NCI-H1694 treated with DMSO at 0.1 percent for 48 hours (cell line): Measurements from ENCODE around the gene BLACAT1.

Experiments
- DNase-seq: peaks from one replicate; lab custom pipeline; 2025; lab: John Stamatoyannopoulos, UW

The BLACAT1 gene

GRCh38 chr1:205456868-205457745 is 1.3 kb upstream of the BLACAT1 start:
- DNase-seq: no peak

- no peak for DNase-seq
Observed at GRCh38 chr1:205456383-205456867, 580 bp upstream of the BLACAT1 start.

GRCh38 chr1:205454903-205455335 is 926 bp downstream of the BLACAT1 start:
- no peak for DNase-seq

- no peak for DNase-seq
Observed at GRCh38 chr1:205453466-205453865, 2.4 kb downstream of the BLACAT1 start.

- DNase-seq: no peak
Observed at GRCh38 chr1:205452933-205453332, 2.9 kb downstream of the BLACAT1 start.

- no peak for DNase-seq
Observed at GRCh38 chr1:205452364-205452763, 3.5 kb downstream of the BLACAT1 start.

- no peak for DNase-seq
Observed at GRCh38 chr1:205451759-205452164, 4.1 kb downstream of the BLACAT1 start.

- DNase-seq: no peak
Observed at GRCh38 chr1:205451202-205451601, 4.6 kb downstream of the BLACAT1 start.

- no peak for DNase-seq
Observed at GRCh38 chr1:205450448-205450847, 5.4 kb downstream of the BLACAT1 start.

GRCh38 chr1:205449750-205450443 is 5.9 kb downstream of the BLACAT1 start:
- no peak for DNase-seq

- no peak for DNase-seq
Observed at GRCh38 chr1:205449254-205449749, 6.5 kb downstream of the BLACAT1 start.

GRCh38 chr1:205448540-205449253 is 7.1 kb downstream of the BLACAT1 start:
- no peak for DNase-seq

- DNase-seq: no peak
Observed at GRCh38 chr1:205447457-205448341, 8.1 kb downstream of the BLACAT1 start.

GRCh38 chr1:205446828-205447227 is 9.0 kb downstream of the BLACAT1 start:
- no peak for DNase-seq

- no peak for DNase-seq
Observed at GRCh38 chr1:205445646-205445935, 10.3 kb downstream of the BLACAT1 start.

GRCh38 chr1:205444931-205445645 is 10.8 kb downstream of the BLACAT1 start:
- no peak for DNase-seq

- no peak for DNase-seq
Observed at GRCh38 chr1:205444300-205444930, 11.4 kb downstream of the BLACAT1 start.

GRCh38 chr1:205443585-205444299 is 12.1 kb downstream of the BLACAT1 start:
- DNase-seq: no peak

GRCh38 chr1:205442051-205442725 is 13.7 kb downstream of the BLACAT1 start:
- DNase-seq: no peak
